BE2C (cell line): ENCODE measurements around the gene TXN.

Experiments
- DNase-seq: peaks from one replicate; pipeline ENCODE4 v3.0.0-alpha.2; 2020
- H3K27me3 ChIP-seq: fragments of 250-450 bp; sonication (Bioruptor Pico); 2 replicates; pipeline ENCODE4 v1.5.1; 2020; ENCODE audit warnings: mild to moderate bottlenecking
- H3K36me3 ChIP-seq: fragments of 250-450 bp; sonication (Bioruptor Pico); 2 replicates; pipeline ENCODE4 v1.5.1; 2020; ENCODE audit warnings: mild to moderate bottlenecking
- H3K4me1 ChIP-seq: fragments of 250-450 bp; sonication (Bioruptor Pico); 2 replicates; pipeline ENCODE4 v1.5.1; 2020
- H3K4me3 ChIP-seq: 2 replicates; pipeline ENCODE4 v1.5.1; 2011; ENCODE audit warnings: low read depth, low read length
- H3K9me3 ChIP-seq: fragments of 250-450 bp; sonication (Bioruptor Pico); 2 replicates; pipeline ENCODE4 v1.5.1; 2020
- TF ChIP-seq, protein P1 (sequence below): IDR thresholded peaks from 2 replicates; pipeline ENCODE4 v1.5.1; 2012; ENCODE audit warnings: mild to moderate bottlenecking, low read depth, low read length

TXN gene

DNA sequence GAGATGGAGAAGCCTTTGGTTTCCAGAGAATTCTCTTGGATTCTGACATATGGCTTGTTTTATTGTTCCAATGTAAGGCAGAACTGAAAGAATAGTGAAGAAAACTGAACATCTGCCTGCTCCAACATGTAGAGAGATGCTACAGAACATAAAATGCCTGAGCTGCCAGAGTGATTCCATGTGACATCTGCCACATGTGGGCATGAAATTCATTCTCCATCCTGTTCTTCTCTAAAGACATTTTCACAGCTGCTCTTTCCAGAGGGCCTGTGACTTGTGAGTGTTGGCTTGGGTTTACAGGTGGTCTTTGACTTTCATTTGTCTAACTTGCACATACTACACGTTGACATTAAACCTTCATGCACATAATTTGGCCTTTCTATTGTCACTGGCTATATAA is 33.7 kb upstream of the TXN start:
- no peak overlapping the region for H3K4me3 ChIP-seq

DNA sequence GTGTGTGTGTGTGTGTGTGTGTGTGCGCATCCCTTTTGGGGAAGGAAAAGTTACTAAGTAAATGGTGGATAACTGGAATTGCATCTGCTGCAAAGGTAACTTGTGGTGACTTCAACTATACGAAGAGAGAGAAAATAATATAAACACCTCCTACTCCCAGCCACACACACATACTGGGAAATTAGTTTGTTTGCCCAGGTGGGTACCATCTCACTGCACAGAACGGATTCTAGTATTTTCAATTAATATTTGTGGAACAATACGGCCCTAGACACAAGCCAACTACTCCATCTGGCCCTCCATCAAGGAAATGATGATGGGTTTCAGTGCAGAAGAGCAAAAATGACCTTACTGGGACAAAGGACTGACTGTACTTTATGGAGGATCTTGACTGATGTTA is 32.2 kb upstream of the TXN start:
- H3K36me3 ChIP-seq: no peaks in the 10 kb centered on the region
- no peaks in the 10 kb centered on the region for H3K27me3 ChIP-seq
- TF ChIP-seq, protein P1, sequence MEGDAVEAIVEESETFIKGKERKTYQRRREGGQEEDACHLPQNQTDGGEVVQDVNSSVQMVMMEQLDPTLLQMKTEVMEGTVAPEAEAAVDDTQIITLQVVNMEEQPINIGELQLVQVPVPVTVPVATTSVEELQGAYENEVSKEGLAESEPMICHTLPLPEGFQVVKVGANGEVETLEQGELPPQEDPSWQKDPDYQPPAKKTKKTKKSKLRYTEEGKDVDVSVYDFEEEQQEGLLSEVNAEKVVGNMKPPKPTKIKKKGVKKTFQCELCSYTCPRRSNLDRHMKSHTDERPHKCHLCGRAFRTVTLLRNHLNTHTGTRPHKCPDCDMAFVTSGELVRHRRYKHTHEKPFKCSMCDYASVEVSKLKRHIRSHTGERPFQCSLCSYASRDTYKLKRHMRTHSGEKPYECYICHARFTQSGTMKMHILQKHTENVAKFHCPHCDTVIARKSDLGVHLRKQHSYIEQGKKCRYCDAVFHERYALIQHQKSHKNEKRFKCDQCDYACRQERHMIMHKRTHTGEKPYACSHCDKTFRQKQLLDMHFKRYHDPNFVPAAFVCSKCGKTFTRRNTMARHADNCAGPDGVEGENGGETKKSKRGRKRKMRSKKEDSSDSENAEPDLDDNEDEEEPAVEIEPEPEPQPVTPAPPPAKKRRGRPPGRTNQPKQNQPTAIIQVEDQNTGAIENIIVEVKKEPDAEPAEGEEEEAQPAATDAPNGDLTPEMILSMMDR: no peak
- peaks cover 3% of the 10 kb centered on the region; the same call in 1 of the 2 replicates for H3K9me3 ChIP-seq
- DNase-seq: no peak
- H3K4me3 ChIP-seq: no peak overlapping the region
- no peaks in the 10 kb centered on the region for H3K4me1 ChIP-seq

More for the DNA sequence above, 33.7 kb upstream of the TXN start:
- DNase-seq: no peak
- Histone ChIP-seq H3K4me1 (no peaks in the 10 kb centered on the region), H3K9me3 (no peaks in the 10 kb centered on the region), H3K36me3 (no peaks in the 10 kb centered on the region), H3K27me3 (no peaks in the 10 kb centered on the region)
- TF ChIP-seq, protein P1: no peak

DNA sequence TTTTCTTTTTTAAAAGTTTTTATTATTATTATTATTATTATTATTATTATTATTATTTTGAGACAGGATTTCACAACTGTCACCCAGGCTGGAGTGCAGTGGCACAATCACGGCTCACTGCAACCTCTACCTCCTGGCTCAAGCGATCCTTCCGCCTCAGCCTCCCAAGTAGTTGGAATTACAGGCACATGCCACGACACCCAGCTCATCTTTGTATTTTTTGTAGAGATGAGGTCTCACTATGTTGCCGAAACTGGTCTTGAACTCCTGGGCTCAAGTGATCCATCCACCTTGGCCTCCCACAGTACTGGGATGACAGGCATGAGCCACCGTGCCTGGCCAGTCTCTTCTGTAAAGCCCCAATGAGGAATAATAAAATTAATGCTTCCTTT is 31.0 kb upstream of the TXN start:
- no peaks in the 10 kb centered on the region for H3K4me1 ChIP-seq
- H3K27me3 ChIP-seq: no peaks in the 10 kb centered on the region
- peaks cover 3% of the 10 kb centered on the region; the same call in 1 of the 2 replicates for H3K9me3 ChIP-seq
- H3K36me3 ChIP-seq: no peaks in the 10 kb centered on the region
- TF ChIP-seq, protein P1: no peak
- DNase-seq: no peak
- H3K4me3 ChIP-seq: no peak overlapping the region

DNA sequence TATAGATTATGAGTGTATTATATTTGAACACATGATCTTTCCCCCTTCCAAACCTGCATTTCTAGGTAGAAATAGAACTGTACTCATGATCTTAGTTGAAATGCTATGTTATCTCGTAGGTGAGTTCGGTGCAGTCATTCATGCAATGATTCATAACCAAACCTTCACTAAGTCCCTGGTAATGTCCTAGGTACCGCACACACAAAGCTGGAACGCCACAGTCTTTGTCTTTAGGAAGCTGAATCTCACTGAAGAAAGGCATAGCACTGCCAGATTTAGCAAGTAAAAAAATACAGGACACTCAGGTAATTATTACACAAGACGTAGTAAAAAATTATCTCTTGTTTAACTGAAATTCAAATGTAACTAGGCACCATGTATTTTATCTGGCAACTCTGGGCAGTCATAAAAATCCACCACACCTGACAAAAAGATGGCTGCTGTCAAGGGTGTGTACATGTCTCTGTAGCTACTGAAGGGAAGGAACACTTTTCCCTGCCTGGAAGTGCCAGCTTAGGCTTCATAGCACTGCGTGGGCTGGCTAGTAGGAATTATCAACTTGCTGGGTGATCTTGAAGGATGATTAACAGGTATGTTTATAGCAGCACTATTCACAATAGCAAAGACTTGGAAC is 28.0 kb upstream of the TXN start:
- no peaks in the 10 kb centered on the region for H3K27me3 ChIP-seq
- TF ChIP-seq, protein P1: no peak
- H3K36me3 ChIP-seq: no peaks in the 10 kb centered on the region
- no peak overlapping the region for H3K4me3 ChIP-seq
- peaks cover 3% of the 10 kb centered on the region; the same call in 1 of the 2 replicates for H3K9me3 ChIP-seq
- no peaks in the 10 kb centered on the region for H3K4me1 ChIP-seq
- no peak for DNase-seq

DNA sequence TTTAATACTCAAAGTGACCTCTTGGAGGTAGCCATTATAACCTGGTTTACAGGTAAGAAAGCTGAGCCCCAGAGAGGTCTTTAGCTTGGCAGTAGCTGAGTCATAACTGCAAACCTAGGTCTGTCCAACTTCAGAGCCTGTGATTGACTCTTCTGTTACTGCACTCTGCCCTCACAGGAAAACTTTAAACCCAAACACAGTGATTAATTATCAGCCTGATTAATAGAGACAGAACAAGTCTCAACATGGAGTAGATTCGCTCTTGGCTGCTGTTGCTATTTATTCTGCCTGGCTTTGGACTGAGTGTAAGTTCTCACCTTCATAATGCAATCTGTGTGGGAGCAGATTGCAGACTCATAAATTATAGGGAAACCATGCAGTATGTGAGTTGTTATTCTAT is 27.4 kb upstream of the TXN start:
- peaks cover 3% of the 10 kb centered on the region; the same call in 1 of the 2 replicates for H3K9me3 ChIP-seq
- no peaks in the 10 kb centered on the region for H3K27me3 ChIP-seq
- no peak overlapping the region for H3K4me3 ChIP-seq
- TF ChIP-seq, protein P1: no peak
- H3K36me3 ChIP-seq: no peaks in the 10 kb centered on the region
- no peak for DNase-seq
- H3K4me1 ChIP-seq: no peaks in the 10 kb centered on the region

DNA sequence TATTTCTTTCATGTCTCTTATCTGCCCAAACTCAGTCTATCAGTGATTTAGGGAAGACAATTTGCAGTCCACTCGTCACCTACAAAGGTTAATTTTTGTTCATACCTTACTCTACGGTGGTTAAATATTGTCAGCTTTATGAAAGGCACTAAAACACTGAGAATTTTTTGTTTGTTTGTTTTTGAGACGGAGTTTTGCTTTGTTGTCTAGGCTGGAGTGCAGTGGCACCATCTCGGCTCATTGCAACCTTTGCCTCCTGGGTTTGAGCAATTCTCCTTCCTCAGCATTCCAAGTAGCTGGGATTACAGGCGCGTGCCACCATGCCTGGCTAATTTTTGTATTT is 26.4 kb upstream of the TXN start:
- H3K27me3 ChIP-seq: no peaks in the 10 kb centered on the region
- DNase-seq: no peak
- H3K4me1 ChIP-seq: no peaks in the 10 kb centered on the region
- TF ChIP-seq, protein P1: no peak
- no peak overlapping the region for H3K4me3 ChIP-seq
- H3K36me3 ChIP-seq: no peaks in the 10 kb centered on the region
- H3K9me3 ChIP-seq: peaks cover 3% of the 10 kb centered on the region; the same call in 1 of the 2 replicates
